ENCODE data around the gene INSM2.
A peak's percentile ranks its signal among the peaks of the same experiment; 100 is the strongest.

Gene INSM2

DNA sequence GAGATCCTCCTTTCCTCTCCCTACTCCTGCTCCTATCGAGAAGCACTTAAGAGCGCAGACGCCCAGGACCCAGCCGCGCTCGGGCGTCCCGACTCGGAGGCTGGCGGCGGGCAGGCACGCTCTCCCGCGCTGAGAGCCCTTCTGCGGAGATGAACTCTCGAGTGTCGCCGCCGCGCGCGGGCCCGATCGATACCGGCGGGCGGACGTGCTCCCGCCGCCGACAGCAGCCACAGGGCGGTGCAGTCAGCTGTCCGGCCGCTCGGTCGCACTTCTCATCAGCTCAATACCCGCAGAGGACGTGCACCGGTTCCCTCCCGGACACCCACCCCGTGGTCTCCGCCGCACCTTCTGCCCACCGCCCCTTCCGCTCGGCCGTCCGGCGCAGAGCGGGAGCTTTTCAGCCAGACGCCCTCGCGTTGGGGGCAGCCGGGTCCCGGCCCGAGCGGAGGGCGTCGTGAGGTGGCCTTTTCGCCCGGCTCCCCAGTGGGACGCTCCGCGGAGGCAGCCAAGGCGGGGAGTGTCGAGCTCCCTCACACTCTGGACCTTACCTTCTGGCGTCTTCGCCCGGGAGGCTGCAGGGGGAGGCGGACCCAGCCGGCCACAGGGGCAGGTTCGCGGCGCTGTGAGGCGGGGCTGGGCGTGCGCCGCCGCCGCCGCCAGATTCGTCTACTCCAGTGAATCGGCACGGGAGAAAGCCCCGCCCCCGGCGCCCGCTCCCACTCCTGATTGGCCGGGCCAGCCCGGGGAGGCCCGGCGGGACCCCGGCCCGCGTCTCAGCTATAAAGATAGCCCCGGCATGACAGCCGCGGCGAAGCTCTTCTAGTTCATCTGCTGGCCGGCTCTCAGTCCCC is at the start of gene INSM2:
Gene INSM2, plus strand, starts transcription at position 808 of the 851 bp plus-strand sequence. CDS start 89 bp downstream, outside the sequence.
- DNase-seq = peak; percentile 60 to 72

DNA sequence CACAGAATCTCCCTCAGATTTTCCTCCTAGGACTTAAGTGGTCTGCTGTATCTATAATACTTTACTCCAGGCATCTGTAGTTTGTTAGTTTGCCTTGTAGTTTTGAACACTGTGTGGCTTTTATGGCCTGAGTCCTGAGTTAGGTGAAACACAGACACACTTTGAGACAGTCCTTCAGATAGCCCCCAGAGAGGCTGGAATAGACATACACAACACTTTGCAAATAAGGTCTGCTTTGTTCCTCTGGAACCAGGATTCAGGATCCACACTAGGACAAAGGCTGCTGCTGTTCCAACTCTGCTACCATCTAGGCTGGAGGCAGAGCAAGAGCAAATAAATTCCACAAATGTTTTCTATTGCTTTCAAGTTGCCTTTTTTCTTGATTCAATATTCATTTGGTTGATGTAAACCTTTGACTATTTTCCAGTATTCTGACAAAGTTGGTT is 41.4 kb upstream of the INSM2 start:
- DNase-seq = no peak

DNA sequence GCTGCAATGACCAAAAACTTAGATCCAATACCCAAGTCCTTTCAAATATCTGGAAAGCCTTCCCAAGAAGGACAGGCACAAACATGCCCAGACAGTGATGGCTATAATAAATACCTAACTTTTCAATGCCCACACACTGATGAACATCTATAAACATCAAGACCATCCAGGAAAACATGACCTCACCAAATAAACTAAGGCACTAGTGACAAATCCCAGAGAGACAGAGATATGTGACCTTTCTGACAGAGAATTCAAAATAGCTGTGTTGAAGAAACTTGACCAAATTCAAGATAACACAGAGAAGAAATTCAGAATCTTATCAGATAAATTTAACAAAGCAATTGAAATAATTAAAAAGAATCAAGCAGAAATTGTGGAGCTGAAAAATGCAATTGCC is 38.7 kb upstream of the INSM2 start:
- no peak for DNase-seq

DNA sequence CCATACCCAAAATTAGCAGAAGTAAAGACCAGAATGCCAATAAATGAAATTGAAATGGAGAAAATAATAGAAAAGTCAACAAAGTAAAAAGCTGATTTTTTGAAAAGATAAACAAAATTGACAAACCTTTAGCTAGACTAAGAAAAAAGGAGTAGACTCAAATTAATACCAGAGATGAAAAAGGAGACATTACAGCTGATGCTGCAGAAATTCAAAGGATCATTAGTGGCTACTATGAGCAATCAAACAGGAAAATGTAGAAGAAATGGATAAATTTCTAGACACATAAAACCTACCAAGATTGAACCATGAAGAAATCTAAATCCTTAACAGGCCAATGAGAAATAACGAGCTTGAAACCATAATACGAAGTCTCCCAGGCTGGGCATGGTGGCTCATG is 34.8 kb upstream of the INSM2 start:
- DNase-seq = no peak

- DNase-seq = no peak
These were observed 30.3 kb upstream of the INSM2 start for GRCh38 chr14:35503646-35504045.

DNA sequence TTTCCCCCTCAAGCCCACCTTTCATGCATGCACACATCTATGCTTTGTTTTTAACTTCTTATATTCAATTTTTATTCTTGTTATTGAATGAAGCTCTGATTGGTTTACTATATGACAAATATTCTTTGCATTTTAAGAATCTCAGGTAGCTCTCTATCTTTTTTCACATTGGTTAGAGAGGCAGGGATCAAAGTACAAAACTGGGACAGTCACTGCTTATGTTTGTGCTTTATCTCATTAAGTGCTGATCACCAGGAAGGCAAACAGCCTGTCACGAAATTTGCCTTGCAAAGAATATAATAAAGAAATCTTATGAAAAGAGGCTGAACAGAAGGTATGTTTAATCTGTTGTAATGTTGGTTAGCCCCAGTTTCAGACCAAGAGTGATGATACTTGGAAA is 29.7 kb upstream of the INSM2 start:
- no peak for DNase-seq

GRCh38 chr14:35506461-35506860 is 27.5 kb upstream of the INSM2 start:
- DNase-seq = no peak

DNA sequence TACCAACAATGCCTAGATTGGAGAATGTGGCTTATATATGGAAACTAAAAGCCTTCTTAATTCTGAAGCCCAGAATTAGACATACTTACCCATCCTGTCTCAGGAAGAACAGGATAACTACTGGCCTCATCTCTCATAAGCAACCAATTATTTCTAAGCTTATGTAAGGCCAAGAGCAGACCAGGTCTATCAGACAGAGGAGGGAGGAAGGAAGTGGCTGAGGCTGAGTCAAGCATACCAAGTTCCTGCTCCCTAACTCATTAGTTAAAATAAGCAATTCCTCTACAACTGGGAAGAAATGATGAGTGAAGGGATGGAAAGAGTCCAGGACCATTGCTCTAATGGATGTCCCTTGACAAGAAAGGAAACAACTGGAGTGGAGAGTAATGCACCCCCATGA is 27.0 kb upstream of the INSM2 start:
- no peak for DNase-seq

GRCh38 chr14:35509846-35510245 is 24.1 kb upstream of the INSM2 start:
- DNase-seq = no peak

- DNase-seq = no peak
These were observed 21.2 kb upstream of the INSM2 start for GRCh38 chr14:35512765-35513164.

- no peak for DNase-seq
These were observed 18.0 kb upstream of the INSM2 start for GRCh38 chr14:35515916-35516315.

GRCh38 chr14:35519986-35520385 is 14.0 kb upstream of the INSM2 start:
- no peak for DNase-seq

- DNase-seq = no peak
These were observed 8.3 kb upstream of the INSM2 start for GRCh38 chr14:35525695-35526094.

DNA sequence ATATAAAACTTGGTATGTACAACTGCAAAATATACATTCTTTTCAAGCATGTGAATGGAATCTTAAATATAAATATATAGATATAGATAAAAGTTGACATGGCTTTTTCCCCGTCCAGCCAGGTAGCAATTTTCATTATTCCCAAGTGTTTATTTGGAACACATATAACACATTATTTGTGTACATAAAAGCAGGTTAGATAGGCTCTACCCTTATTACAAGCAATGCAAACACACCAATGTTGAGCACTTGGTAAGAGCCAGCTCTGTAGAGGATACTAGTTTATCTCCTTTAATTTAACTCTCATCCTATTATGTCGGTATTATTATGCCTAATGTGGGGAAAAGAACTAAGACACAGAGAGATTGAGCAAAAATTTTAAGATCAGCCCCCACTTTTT is 7.0 kb upstream of the INSM2 start:
- no peak for DNase-seq

- no peak for DNase-seq
These were observed 1.8 kb upstream of the INSM2 start for GRCh38 chr14:35531960-35532747.

- DNase-seq = no peak
These were observed 1.1 kb upstream of the INSM2 start for GRCh38 chr14:35532783-35533356.

DNA sequence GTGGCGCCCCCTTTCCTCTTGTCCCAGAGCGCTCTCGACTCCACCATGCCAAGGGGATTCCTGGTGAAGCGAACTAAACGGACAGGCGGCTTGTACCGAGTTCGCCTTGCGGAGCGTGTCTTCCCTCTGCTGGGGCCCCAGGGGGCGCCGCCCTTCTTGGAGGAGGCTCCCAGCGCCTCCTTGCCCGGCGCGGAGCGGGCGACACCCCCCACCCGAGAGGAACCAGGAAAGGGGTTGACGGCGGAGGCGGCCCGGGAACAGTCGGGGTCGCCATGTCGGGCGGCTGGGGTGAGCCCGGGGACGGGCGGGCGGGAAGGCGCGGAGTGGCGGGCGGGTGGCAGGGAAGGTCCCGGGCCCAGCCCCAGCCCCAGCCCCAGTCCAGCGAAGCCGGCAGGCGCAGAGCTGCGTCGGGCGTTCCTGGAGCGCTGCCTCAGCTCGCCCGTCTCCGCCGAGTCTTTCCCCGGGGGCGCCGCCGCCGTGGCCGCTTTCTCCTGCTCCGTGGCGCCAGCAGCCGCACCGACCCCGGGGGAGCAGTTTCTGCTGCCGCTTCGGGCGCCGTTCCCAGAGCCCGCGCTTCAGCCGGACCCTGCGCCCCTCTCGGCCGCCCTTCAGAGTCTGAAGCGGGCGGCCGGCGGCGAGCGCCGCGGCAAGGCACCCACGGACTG is 376 bp downstream of the INSM2 start:
- DNase-seq = peak; percentile 60 to 68

GRCh38 chr14:35534873-35535482 is 1.0 kb downstream of the INSM2 start:
- peak; percentile 5 to 32 for DNase-seq

- no peak for DNase-seq
These were observed 1.6 kb downstream of the INSM2 start for GRCh38 chr14:35535483-35536112.

GRCh38 chr14:35539969-35540368 is 6.0 kb downstream of the INSM2 start:
- no peak for DNase-seq

GRCh38 chr14:35543006-35543405 is 9.0 kb downstream of the INSM2 start:
- no peak for DNase-seq

DNA sequence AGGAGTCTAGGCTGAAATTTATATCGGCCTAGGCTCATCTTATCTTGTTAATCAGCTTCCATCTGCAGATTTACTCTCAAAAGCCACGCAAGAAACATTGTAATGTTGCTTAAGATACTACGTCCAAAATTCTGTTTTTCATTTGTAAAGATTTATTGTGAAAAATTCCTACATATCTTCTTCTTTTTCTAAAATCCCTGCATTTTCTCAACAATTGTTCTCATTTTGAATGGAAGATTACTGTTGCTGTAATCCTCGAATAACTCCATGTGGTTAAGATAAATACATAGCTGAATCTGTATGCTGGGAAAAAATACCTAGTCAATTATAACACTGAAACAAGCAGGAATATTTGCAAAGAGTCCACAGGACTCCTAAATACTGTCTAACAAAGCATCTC is 15.6 kb downstream of the INSM2 start:
- no peak for DNase-seq

All from SW 1271 (cell line).